Loucy (cell line): ENCODE data around the gene C2orf92.

Source experiments
- H2AFZ ChIP-seq: fragments of 200-600 bp; sonication (generic); 2 replicates; pipeline ENCODE4 v1.6.0; 2016; ENCODE audit warnings: antibody characterized with exemption, mild to moderate bottlenecking, low read length, moderate library complexity
- H3F3A ChIP-seq: fragments of 200-600 bp; 2 replicates; pipeline ENCODE4 v1.6.0; 2016; ENCODE audit warnings: antibody characterized with exemption, low read depth, mild to moderate bottlenecking
- H3K27me3 ChIP-seq: fragments of 200-600 bp; sonication (generic); 2 replicates; pipeline ENCODE4 v1.6.1; 2014; ENCODE audit warnings: low read length, mild to moderate bottlenecking; ENCODE audit not compliant: insufficient read depth, poor library complexity, severe bottlenecking
- H3K36me3 ChIP-seq: fragments of 200-600 bp; sonication (generic); 2 replicates; pipeline ENCODE4 v1.6.1; 2016; ENCODE audit warnings: low read length; ENCODE audit not compliant: insufficient read depth
- H3K4me1 ChIP-seq: fragments of 200-600 bp; sonication (generic); 2 replicates; pipeline ENCODE4 v1.5.1; 2014; ENCODE audit warnings: low read length, mild to moderate bottlenecking; ENCODE audit not compliant: insufficient read depth, poor library complexity, severe bottlenecking
- H3K4me2 ChIP-seq: fragments of 200-600 bp; sonication (generic); 2 replicates; pipeline ENCODE4 v1.6.0; 2014; ENCODE audit warnings: antibody characterized with exemption, low read length, low read depth, mild to moderate bottlenecking; ENCODE audit not compliant: poor library complexity, severe bottlenecking
- H3K4me3 ChIP-seq: fragments of 200-600 bp; sonication (generic); 2 replicates; pipeline ENCODE4 v1.5.1; 2014; ENCODE audit warnings: low read length, mild to moderate bottlenecking, mixed read lengths; ENCODE audit not compliant: poor library complexity, severe bottlenecking
- H3K79me2 ChIP-seq: fragments of 200-600 bp; sonication (generic); 2 replicates; pipeline ENCODE4 v1.6.1; 2014; ENCODE audit warnings: low read length; ENCODE audit not compliant: insufficient read depth
- H3K9ac ChIP-seq: fragments of 200-600 bp; sonication (generic); 2 replicates; pipeline ENCODE4 v1.6.0; 2014; ENCODE audit warnings: mild to moderate bottlenecking, low read depth, low read length, moderate library complexity; ENCODE audit not compliant: poor library complexity, severe bottlenecking
- H3K9me2 ChIP-seq: fragments of 200-600 bp; sonication (generic); replicated peaks from 2 replicates; pipeline ENCODE4 v1.6.1; 2016; ENCODE audit warnings: low read depth, low read length, mixed read lengths
- H3K9me3 ChIP-seq: fragments of 200-600 bp; sonication (generic); 2 replicates; pipeline ENCODE4 v1.6.1; 2014; ENCODE audit warnings: mild to moderate bottlenecking, antibody characterized with exemption, low read length, low read depth; ENCODE audit not compliant: insufficient read depth
- H4K20me1 ChIP-seq: fragments of 200-600 bp; sonication (generic); 2 replicates; pipeline ENCODE4 v1.6.0; 2014; ENCODE audit warnings: antibody characterized with exemption, low read length, mild to moderate bottlenecking; ENCODE audit not compliant: insufficient read depth, poor library complexity, severe bottlenecking
- CTCF ChIP-seq: fragments of 200-600 bp; sonication (generic); conservative IDR thresholded peaks from 2 replicates; pipeline ENCODE4 v1.5.1; 2014; ENCODE audit warnings: mild to moderate bottlenecking, antibody characterized with exemption, low read length
- EZH2phosphoT487 ChIP-seq: fragments of 200-600 bp; IDR thresholded peaks from 2 replicates; pipeline ENCODE4 v1.6.1; 2018; ENCODE audit warnings: antibody characterized with exemption, mild to moderate bottlenecking, moderate library complexity, borderline replicate concordance

The C2orf92 gene

GRCh38 chr2:97712693-97713295 is 43.3 kb downstream of the C2orf92 start:
- H3F3A ChIP-seq = no peaks in the 10 kb centered on the region
- peak overlapping the region; percentile 95 for H3K4me3 ChIP-seq
- H3K9me3 ChIP-seq = no peaks in the 10 kb centered on the region
- peaks cover 11% of the 10 kb centered on the region for H4K20me1 ChIP-seq
- H3K4me1 ChIP-seq = peaks cover 68% of the 10 kb centered on the region
- TF ChIP-seq CTCF (no peak), EZH2phosphoT487 (no peak)
- H3K79me2 ChIP-seq = peaks cover 70% of the 10 kb centered on the region
- no peaks in the 10 kb centered on the region for H3K36me3 ChIP-seq
- no peaks in the 10 kb centered on the region for H3K9me2 ChIP-seq
- peak overlapping the region; percentile 92 for H3K4me2 ChIP-seq
- peak overlapping the region; percentile 10; the same call in 1 of the 2 replicates for H2AFZ ChIP-seq
- peaks cover 5% of the 10 kb centered on the region for H3K27me3 ChIP-seq
- peak overlapping the region; percentile 99 for H3K9ac ChIP-seq

- no peaks in the 10 kb centered on the region for H3K9me2 ChIP-seq
- H3F3A ChIP-seq = no peaks in the 10 kb centered on the region
- H3K4me2 ChIP-seq = peak within 1 kb of the TSS; percentile 92
- H3K4me1 ChIP-seq = peaks cover 68% of the 10 kb centered on the region
- H3K79me2 ChIP-seq = peaks cover 76% of the 10 kb centered on the region
- H4K20me1 ChIP-seq = peaks cover 11% of the 10 kb centered on the region
- peaks cover 5% of the 10 kb centered on the region for H3K27me3 ChIP-seq
- H3K36me3 ChIP-seq = no peaks in the 10 kb centered on the region
- TF ChIP-seq EZH2phosphoT487 = no peak
- no peak for TF ChIP-seq CTCF
- H3K9ac ChIP-seq = peak within 1 kb of the TSS; percentile 99
- peak within 1 kb of the TSS; percentile 10; the same call in 1 of the 2 replicates for H2AFZ ChIP-seq
- peak within 1 kb of the TSS; percentile 95 for H3K4me3 ChIP-seq
- no peaks in the 10 kb centered on the region for H3K9me3 ChIP-seq
Observed at GRCh38 chr2:97713296-97714083, 44.0 kb downstream of the C2orf92 start, which contains the start of gene ZAP70. ZAP70 (plus strand) TSS chr2:97713576; CDS start chr2:97724037, 10,461 bp downstream.

GRCh38 chr2:97714084-97714949 is 44.8 kb downstream of the C2orf92 start:
- peaks cover 82% of the 10 kb centered on the region for H3K79me2 ChIP-seq
- no peak overlapping the region for H2AFZ ChIP-seq
- H3K36me3 ChIP-seq = no peaks in the 10 kb centered on the region
- no peaks in the 10 kb centered on the region for H3K9me3 ChIP-seq
- H3K9me2 ChIP-seq = no peaks in the 10 kb centered on the region
- H3K4me3 ChIP-seq = peak overlapping the region; percentile 95
- peaks cover 70% of the 10 kb centered on the region for H3K4me1 ChIP-seq
- H3F3A ChIP-seq = peaks cover 4% of the 10 kb centered on the region; the same call in 1 of the 2 replicates
- TF ChIP-seq EZH2phosphoT487 (no peak), CTCF (no peak)
- peaks cover 5% of the 10 kb centered on the region for H3K27me3 ChIP-seq
- peak overlapping the region; percentile 99 for H3K9ac ChIP-seq
- H4K20me1 ChIP-seq = peaks cover 11% of the 10 kb centered on the region
- H3K4me2 ChIP-seq = peak overlapping the region; percentile 92
